Measurements from ENCODE around the gene TMEM186.
A peak's percentile ranks its signal among the peaks of the same experiment; 100 is the strongest.
"Not testable (repeated sequence)": the region's sequence is repeated elsewhere in the genome, so short reads cannot be mapped to it uniquely, and the experiment has no call there.

Gene TMEM186

GRCh38 chr16:8797364-8798173, at the start of gene TMEM186, which contains the start of gene PMM2:
TMEM186 (minus strand) TSS chr16:8797639; CDS start chr16:8797614, 25 bp downstream.
PMM2 (plus strand) TSS chr16:8797839; CDS start chr16:8797883, 44 bp downstream.
- H3K36me3 ChIP-seq (replicated peaks): peaks cover 12% of the 10 kb centered on the region
- in situ Hi-C loops (cut with HindIII; ENCODE audit: low pct_ligation_motif_present, low sequenced_read_pairs): no loop called here
- H3K27me3 ChIP-seq (replicated peaks): no peaks in the 10 kb centered on the region
- H3K27ac ChIP-seq: peak within 1 kb of the TSS; percentile 92
- TF ChIP-seq CTCF (IDR thresholded peaks at IDR 0.05; ENCODE audit: low read depth, low read length, missing control alignments): no peak
- H3K4me3 ChIP-seq (ENCODE audit: low read depth, low read length): peak within 1 kb of the TSS; percentile 98
- DNase-seq: peak; percentile 95

- TF ChIP-seq CTCF (IDR thresholded peaks at IDR 0.05; ENCODE audit: low read depth, low read length, missing control alignments): no peak
- Histone ChIP-seq H3K4me3 (ENCODE audit: low read depth, low read length) (no peak overlapping the region), H3K27me3 (replicated peaks) (no peaks in the 10 kb centered on the region), H3K36me3 (replicated peaks) (peaks cover 42% of the 10 kb centered on the region), H3K27ac (no peak overlapping the region)
- no peak for DNase-seq
- in situ Hi-C loops (cut with HindIII; ENCODE audit: low pct_ligation_motif_present, low sequenced_read_pairs): no loop called here
Measured at GRCh38 chr16:8847145-8847544, 49.7 kb upstream of the TMEM186 start.

GRCh38 chr16:8846401-8846932, 49.0 kb upstream of the TMEM186 start:
- no peak overlapping the region for H3K4me3 ChIP-seq (ENCODE audit: low read depth, low read length)
- no peak for TF ChIP-seq CTCF (IDR thresholded peaks at IDR 0.05; ENCODE audit: low read depth, low read length, missing control alignments)

GRCh38 chr16:8845699-8846298, 48.4 kb upstream of the TMEM186 start:
- in situ Hi-C loops (cut with HindIII; ENCODE audit: low pct_ligation_motif_present, low sequenced_read_pairs): no loop called here
- peaks cover 37% of the 10 kb centered on the region for H3K36me3 ChIP-seq (replicated peaks)
- no peak for TF ChIP-seq CTCF (IDR thresholded peaks at IDR 0.05; ENCODE audit: low read depth, low read length, missing control alignments)
- no peak overlapping the region for H3K4me3 ChIP-seq (ENCODE audit: low read depth, low read length)
- DNase-seq: no peak
- H3K27ac ChIP-seq: no peak overlapping the region
- no peaks in the 10 kb centered on the region for H3K27me3 ChIP-seq (replicated peaks)

More at GRCh38 chr16:8846401-8846932, 49.0 kb upstream of the TMEM186 start:
- Histone ChIP-seq H3K27me3 (replicated peaks) (no peaks in the 10 kb centered on the region), H3K36me3 (replicated peaks) (peaks cover 40% of the 10 kb centered on the region), H3K27ac (no peak overlapping the region)
- in situ Hi-C loops (cut with HindIII; ENCODE audit: low pct_ligation_motif_present, low sequenced_read_pairs): no loop called here
- DNase-seq: no peak

GRCh38 chr16:8843296-8843695, 45.9 kb upstream of the TMEM186 start:
- in situ Hi-C loops (cut with HindIII; ENCODE audit: low pct_ligation_motif_present, low sequenced_read_pairs); H3K27ac ChIP-seq; DNase-seq; H3K4me3 ChIP-seq (ENCODE audit: low read depth, low read length); H3K27me3 ChIP-seq (replicated peaks): not testable (repeated sequence)
- peaks cover 18% of the 10 kb centered on the region for H3K36me3 ChIP-seq (replicated peaks)

- peaks cover 10% of the 10 kb centered on the region for H3K36me3 ChIP-seq (replicated peaks)
- H3K4me3 ChIP-seq (ENCODE audit: low read depth, low read length); H3K27ac ChIP-seq; H3K27me3 ChIP-seq (replicated peaks); DNase-seq; in situ Hi-C loops (cut with HindIII; ENCODE audit: low pct_ligation_motif_present, low sequenced_read_pairs): not testable (repeated sequence)
Measured at GRCh38 chr16:8842016-8842415, 44.6 kb upstream of the TMEM186 start.

- H3K36me3 ChIP-seq (replicated peaks); H3K27me3 ChIP-seq (replicated peaks); H3K27ac ChIP-seq; H3K4me3 ChIP-seq (ENCODE audit: low read depth, low read length); DNase-seq; in situ Hi-C loops (cut with HindIII; ENCODE audit: low pct_ligation_motif_present, low sequenced_read_pairs): not testable (repeated sequence)
Measured at GRCh38 chr16:8837594-8837993, 40.2 kb upstream of the TMEM186 start.

GRCh38 chr16:8836797-8837196, 39.4 kb upstream of the TMEM186 start:
- in situ Hi-C loops (cut with HindIII; ENCODE audit: low pct_ligation_motif_present, low sequenced_read_pairs); H3K4me3 ChIP-seq (ENCODE audit: low read depth, low read length); DNase-seq; H3K27me3 ChIP-seq (replicated peaks); H3K27ac ChIP-seq: not testable (repeated sequence)
- H3K36me3 ChIP-seq (replicated peaks): peaks cover 11% of the 10 kb centered on the region

Data from brain microvascular endothelial cell (primary cell).